ENCODE results near the gene MCEMP1. TPM values are rescaled to one million over a fixed set of nuclear protein-coding genes. Genes with fewer than 3 reads are reported as not detected.
A peak's percentile ranks its signal among the peaks of the same experiment; 100 is the strongest.

The MCEMP1 gene
- total RNA-seq, 6 experiments from 2014 or later, result not detected

DNA sequence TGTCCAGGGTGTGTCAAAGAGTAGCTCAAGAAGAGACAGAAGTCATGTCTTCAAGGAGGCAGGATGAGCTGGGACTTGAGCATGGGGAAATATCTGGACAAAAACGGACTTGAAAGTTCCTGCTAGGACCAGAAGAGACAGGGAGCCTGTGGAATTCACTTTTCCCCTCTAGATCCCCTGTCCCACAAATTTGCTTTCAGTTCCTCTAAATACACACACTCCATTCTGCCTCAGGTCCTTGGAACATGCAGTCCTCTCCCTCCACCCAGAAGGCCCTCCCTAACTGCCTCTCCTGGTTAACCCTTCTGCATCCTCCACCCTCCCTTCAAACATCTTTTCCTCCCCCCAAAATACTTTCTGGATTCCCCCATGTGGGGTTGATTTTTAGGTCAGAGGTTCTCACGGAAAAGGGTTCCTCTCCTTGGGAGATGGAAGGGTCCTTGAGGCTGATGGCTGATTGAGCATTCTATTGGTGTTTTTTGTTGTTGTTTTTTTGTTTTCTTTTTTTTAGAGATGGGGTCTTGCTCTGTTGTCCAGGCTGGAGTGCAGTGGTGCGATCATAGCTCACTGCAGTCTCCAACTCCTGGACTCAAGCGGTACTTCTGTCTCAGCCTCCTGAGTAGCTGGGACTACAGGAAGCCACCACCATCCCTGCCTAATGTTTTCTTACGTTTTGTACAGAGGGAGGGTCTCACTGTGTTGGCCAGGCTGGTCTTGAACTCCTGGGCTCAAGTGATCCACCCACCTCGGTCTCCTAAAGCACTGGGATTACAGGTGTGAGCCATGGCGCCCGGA is 14.9 kb upstream of the MCEMP1 start:
- no peak overlapping the region for H3K4me3 Mint-ChIP-seq
- 0 out of 2 replicates have a peak, but pooled peaks cover 5% of the 10 kb centered on the region for H3K4me1 Mint-ChIP-seq (ENCODE audit: low read depth)
- H3K36me3 Mint-ChIP-seq (ENCODE audit: low read depth), result no peaks in the 10 kb centered on the region
- TF ChIP-seq, protein P1, sequence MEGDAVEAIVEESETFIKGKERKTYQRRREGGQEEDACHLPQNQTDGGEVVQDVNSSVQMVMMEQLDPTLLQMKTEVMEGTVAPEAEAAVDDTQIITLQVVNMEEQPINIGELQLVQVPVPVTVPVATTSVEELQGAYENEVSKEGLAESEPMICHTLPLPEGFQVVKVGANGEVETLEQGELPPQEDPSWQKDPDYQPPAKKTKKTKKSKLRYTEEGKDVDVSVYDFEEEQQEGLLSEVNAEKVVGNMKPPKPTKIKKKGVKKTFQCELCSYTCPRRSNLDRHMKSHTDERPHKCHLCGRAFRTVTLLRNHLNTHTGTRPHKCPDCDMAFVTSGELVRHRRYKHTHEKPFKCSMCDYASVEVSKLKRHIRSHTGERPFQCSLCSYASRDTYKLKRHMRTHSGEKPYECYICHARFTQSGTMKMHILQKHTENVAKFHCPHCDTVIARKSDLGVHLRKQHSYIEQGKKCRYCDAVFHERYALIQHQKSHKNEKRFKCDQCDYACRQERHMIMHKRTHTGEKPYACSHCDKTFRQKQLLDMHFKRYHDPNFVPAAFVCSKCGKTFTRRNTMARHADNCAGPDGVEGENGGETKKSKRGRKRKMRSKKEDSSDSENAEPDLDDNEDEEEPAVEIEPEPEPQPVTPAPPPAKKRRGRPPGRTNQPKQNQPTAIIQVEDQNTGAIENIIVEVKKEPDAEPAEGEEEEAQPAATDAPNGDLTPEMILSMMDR (IDR thresholded peaks at IDR 0.05), result no peak
- H3K27ac Mint-ChIP-seq, result no peak overlapping the region
- peaks cover 31% of the 10 kb centered on the region for H3K27me3 Mint-ChIP-seq (ENCODE audit: insufficient read depth)
- DNase-seq, result no peak
- no peaks in the 10 kb centered on the region for H3K9me3 Mint-ChIP-seq

DNA sequence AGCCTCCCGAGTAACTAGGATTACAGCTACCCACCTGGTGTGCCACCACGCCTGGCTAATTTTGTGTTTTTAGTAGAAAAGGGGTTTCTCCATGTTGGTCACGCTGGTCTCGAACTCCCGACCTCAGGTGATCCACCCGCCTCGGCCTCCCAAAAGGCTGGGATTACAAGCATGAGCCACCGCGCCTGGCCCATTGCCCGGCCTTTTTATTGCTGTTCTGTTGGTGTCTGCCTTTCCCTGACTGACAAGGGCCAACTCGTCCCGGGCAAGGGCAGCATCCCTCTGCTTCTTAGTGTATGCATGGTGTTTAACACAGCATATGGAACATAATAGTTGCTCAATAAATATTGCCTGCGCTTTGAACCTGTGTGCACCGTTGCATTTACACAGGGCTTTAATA is 14.2 kb upstream of the MCEMP1 start:
- TF ChIP-seq, protein P1 (IDR thresholded peaks at IDR 0.05), result no peak
- DNase-seq, result no peak
- Mint-ChIP-seq H3K36me3 (ENCODE audit: low read depth) (no peaks in the 10 kb centered on the region), H3K9me3 (no peaks in the 10 kb centered on the region), H3K4me3 (no peak overlapping the region), H3K4me1 (ENCODE audit: low read depth) (0 out of 2 replicates have a peak, but pooled peaks cover 5% of the 10 kb centered on the region), H3K27ac (no peak overlapping the region), H3K27me3 (ENCODE audit: insufficient read depth) (peaks cover 25% of the 10 kb centered on the region)

DNA sequence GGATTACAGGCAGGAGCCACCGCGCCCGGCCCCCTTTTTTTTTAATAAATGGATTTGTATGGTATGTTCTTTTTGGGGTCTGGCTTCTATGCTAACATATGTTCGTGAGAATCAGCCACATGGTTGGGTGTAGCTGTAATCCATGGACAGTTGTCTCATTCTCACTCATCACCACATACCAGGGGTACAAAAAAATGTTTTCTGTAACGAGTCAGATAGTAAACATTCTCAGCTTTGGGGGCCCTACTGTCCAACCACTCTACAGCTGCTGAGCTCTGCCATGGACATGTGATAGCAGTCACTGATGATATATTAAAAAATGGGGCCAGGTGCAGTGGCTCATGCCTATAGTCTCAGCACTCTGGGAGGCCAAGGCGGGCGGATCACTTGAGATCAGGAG is 13.2 kb upstream of the MCEMP1 start:
- TF ChIP-seq, protein P1 (IDR thresholded peaks at IDR 0.05), result no peak
- Mint-ChIP-seq H3K27me3 (ENCODE audit: insufficient read depth) (peaks cover 25% of the 10 kb centered on the region), H3K36me3 (ENCODE audit: low read depth) (no peaks in the 10 kb centered on the region), H3K27ac (no peak overlapping the region), H3K9me3 (no peaks in the 10 kb centered on the region), H3K4me1 (ENCODE audit: low read depth) (0 out of 2 replicates have a peak, but pooled peaks cover 5% of the 10 kb centered on the region), H3K4me3 (no peak overlapping the region)
- DNase-seq, result no peak

DNA sequence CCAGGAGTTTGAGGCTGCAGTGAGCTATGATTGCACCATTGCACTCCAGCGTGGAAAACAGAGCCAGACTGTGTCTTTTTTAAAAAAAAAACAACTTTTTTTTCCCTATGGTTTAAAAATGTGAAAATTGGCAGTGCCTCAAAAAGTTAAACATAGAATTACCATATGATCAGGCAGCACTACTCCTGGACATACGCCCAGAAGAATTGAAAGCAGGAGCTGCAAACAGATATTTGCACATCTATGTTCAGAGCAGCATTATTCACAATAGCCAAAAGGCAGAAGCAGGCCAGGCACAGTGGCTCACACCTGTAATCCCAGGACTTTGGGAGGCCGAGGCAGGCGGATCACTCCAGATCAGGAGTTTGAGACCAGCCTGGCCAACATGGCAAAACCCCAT is 11.8 kb upstream of the MCEMP1 start:
- Mint-ChIP-seq H3K9me3 (no peaks in the 10 kb centered on the region), H3K27ac (no peak overlapping the region), H3K4me1 (ENCODE audit: low read depth) (0 out of 2 replicates have a peak, but pooled peaks cover 5% of the 10 kb centered on the region), H3K36me3 (ENCODE audit: low read depth) (no peaks in the 10 kb centered on the region), H3K4me3 (no peak overlapping the region), H3K27me3 (ENCODE audit: insufficient read depth) (peaks cover 30% of the 10 kb centered on the region)
- TF ChIP-seq, protein P1 (IDR thresholded peaks at IDR 0.05), result no peak
- DNase-seq, result peak; percentile 11

DNA sequence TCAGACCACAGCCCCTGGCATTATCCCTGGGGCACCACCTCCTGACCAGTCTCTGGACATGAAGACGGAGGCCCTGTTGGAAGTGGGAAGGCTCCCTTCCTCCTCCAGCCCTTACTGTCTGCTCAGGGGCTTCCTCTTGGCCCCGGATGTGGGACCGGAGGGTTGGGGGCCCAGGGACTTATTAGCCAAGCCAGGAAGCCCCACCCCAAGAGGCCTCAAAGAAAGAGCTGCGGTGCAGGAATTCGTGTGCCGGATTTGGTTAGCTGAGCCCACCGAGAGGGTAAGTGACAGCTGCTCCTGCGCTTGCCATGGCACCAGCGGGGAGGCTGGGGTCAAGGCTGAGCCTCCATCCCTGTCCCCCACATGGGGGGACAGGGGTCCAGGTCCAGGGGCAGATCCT is 8.0 kb upstream of the MCEMP1 start, which contains the start of gene RETN:
Gene RETN (plus strand): TSS at position 208 of the 400 bp plus-strand sequence. CDS start 278 bp downstream, outside the sequence.
- H3K9me3 Mint-ChIP-seq, result peaks cover 2% of the 10 kb centered on the region; the same call in 1 of the 2 replicates
- DNase-seq, result no peak
- H3K36me3 Mint-ChIP-seq (ENCODE audit: low read depth), result peaks cover 1% of the 10 kb centered on the region
- H3K4me3 Mint-ChIP-seq, result no peak within 1 kb of the TSS
- TF ChIP-seq, protein P1 (IDR thresholded peaks at IDR 0.05), result no peak
- 0 out of 2 replicates have a peak, but pooled peaks cover 5% of the 10 kb centered on the region for H3K4me1 Mint-ChIP-seq (ENCODE audit: low read depth)
- H3K27ac Mint-ChIP-seq, result no peak within 1 kb of the TSS
- peaks cover 21% of the 10 kb centered on the region for H3K27me3 Mint-ChIP-seq (ENCODE audit: insufficient read depth)

All from HFFc6 (cell line).